ENCODE data around the gene ADGRG1. TPM values are rescaled to one million over a fixed set of nuclear protein-coding genes. Genes with fewer than 3 reads are reported as not detected.

The ADGRG1 gene
- total and polyA plus RNA-seq, 2 experiments from 2014 or later: 0.21 TPM; not detected in 1

DNA sequence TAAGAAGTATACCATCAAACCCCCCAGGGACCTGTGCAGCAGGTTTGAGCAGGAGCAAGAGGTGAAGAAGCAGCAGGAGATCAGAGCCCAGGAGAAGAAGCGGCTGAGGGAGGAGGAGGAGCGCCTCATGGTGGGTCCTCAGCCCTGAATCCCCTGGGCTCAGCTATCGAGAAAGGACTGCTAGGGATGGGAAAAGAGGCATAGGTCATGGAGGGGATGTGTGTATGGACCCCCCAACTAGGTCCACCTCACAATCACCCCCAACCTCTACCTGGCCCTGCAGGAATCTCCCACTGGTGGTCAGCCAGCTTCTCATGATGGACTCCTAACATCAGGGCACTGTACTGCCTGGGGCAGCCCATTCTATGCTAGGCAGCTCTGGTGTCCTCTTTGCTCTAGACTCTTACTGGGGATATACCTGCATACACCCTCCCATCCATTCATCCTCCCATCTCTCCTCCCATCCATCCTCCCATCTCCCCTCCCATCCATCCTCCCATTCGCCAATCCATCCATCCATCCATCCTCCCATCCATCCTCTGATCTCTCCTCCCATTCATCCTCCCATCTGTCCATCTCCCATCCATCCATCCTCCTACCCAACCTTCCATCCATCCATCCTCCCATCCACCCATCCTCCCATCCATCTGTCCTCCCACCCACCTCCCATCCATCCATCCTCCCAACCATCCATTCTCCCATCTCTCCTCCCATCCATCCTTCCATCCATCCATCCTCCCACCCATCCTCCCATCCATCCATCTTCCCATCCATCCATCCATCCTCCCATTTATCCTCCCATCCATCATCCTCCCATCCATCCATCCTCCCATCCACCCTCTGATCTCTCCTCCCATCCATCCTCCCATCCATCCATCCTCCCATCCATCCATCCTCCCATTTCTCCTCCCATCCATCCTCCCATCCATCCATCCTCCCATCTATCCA is 76.7 kb downstream of the ADGRG1 start:
- no peaks in the 10 kb centered on the region for H3K9me3 ChIP-seq (ENCODE audit: low read depth)
- TF ChIP-seq CTCF (IDR thresholded peaks at IDR 0.05; ENCODE audit: low read depth, low read length): no peak
- H3K36me3 ChIP-seq: no peaks in the 10 kb centered on the region
- H3K4me3 ChIP-seq: no peak overlapping the region
- no peaks in the 10 kb centered on the region for H3K27me3 ChIP-seq
- H3K4me1 ChIP-seq (ENCODE audit: low read depth): peaks cover 16% of the 10 kb centered on the region
- H3K27ac ChIP-seq: no peak overlapping the region
- no peak for DNase-seq (ENCODE audit: low read depth in 1 of 2, low spot score in 1 of 2)

GRCh38 chr16:57706717-57707116 is 78.3 kb downstream of the ADGRG1 start:
- no peaks in the 10 kb centered on the region for H3K27me3 ChIP-seq
- H3K36me3 ChIP-seq: no peaks in the 10 kb centered on the region
- no peak overlapping the region for H3K27ac ChIP-seq
- H3K4me3 ChIP-seq: no peak overlapping the region
- no peaks in the 10 kb centered on the region for H3K9me3 ChIP-seq (ENCODE audit: low read depth)
- peaks cover 4% of the 10 kb centered on the region for H3K4me1 ChIP-seq (ENCODE audit: low read depth)
- no peak for DNase-seq (ENCODE audit: low read depth in 1 of 2, low spot score in 1 of 2)
- no peak for TF ChIP-seq CTCF (IDR thresholded peaks at IDR 0.05; ENCODE audit: low read depth, low read length)

DNA sequence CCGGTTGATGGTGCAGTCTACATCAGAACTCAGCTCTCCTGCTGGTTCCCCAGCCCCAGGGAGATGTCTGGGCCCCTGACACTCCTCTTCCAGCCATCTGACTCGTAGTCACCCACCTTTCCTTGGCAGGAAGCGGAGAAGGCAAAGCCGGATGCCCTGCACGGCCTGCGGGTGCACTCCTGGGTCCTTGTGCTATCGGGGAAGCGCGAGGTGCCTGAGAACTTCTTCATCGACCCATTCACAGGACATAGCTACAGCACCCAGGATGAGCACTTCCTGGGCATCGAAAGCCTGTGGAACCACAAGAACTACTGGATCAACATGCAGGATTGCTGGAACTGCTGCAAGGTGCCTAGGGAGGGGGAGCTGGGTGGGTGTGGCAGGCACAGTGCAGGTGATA is 78.9 kb downstream of the ADGRG1 start:
- H3K27ac ChIP-seq: no peak overlapping the region
- H3K4me3 ChIP-seq: no peak overlapping the region
- no peaks in the 10 kb centered on the region for H3K36me3 ChIP-seq
- TF ChIP-seq CTCF (IDR thresholded peaks at IDR 0.05; ENCODE audit: low read depth, low read length): no peak
- DNase-seq (ENCODE audit: low read depth in 1 of 2, low spot score in 1 of 2): no peak
- H3K9me3 ChIP-seq (ENCODE audit: low read depth): no peaks in the 10 kb centered on the region
- H3K4me1 ChIP-seq (ENCODE audit: low read depth): no peaks in the 10 kb centered on the region
- H3K27me3 ChIP-seq: no peaks in the 10 kb centered on the region

GRCh38 chr16:57708168-57708567 is 79.7 kb downstream of the ADGRG1 start:
- no peak for TF ChIP-seq CTCF (IDR thresholded peaks at IDR 0.05; ENCODE audit: low read depth, low read length)
- Histone ChIP-seq H3K27ac (no peak overlapping the region), H3K4me1 (ENCODE audit: low read depth) (no peaks in the 10 kb centered on the region), H3K27me3 (no peaks in the 10 kb centered on the region), H3K36me3 (no peaks in the 10 kb centered on the region), H3K9me3 (ENCODE audit: low read depth) (no peaks in the 10 kb centered on the region), H3K4me3 (no peak overlapping the region)
- DNase-seq (ENCODE audit: low read depth in 1 of 2, low spot score in 1 of 2): no peak

DNA sequence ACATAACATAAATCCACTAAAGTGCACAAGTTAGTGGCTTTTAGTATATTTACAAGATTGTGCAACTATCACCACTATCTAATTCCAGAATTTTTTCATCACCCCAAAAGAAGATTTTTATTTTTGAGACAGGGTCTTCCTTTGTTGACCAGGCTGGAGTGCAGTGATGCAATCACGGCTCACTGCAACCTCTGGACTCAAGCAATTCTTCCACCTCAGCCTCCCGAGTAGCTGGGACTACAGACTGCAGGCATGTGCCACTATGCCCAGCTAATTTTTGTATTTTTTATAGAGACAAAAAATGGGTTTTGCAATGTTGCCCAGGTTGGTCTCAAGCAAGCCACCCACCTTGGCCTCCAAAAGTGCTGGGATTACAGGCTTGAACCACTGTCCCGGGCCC is 81.2 kb downstream of the ADGRG1 start:
- H3K4me1 ChIP-seq (ENCODE audit: low read depth): no peaks in the 10 kb centered on the region
- H3K36me3 ChIP-seq: no peaks in the 10 kb centered on the region
- no peak overlapping the region for H3K4me3 ChIP-seq
- no peak overlapping the region for H3K27ac ChIP-seq
- DNase-seq (ENCODE audit: low read depth in 1 of 2, low spot score in 1 of 2): no peak
- no peaks in the 10 kb centered on the region for H3K27me3 ChIP-seq
- no peaks in the 10 kb centered on the region for H3K9me3 ChIP-seq (ENCODE audit: low read depth)
- no peak for TF ChIP-seq CTCF (IDR thresholded peaks at IDR 0.05; ENCODE audit: low read depth, low read length)
